GM12878 (cell line): Measurements from ENCODE around the gene PARD6B. TPM values are rescaled to one million over a fixed set of nuclear protein-coding genes. Genes with fewer than 3 reads are reported as not detected.

Source experiments
- ATF7 ChIP-seq: fragments of 450-650 bp; IDR thresholded peaks from 2 replicates; pipeline ENCODE4 v1.6.1; 2016; ENCODE audit warnings: low read depth, mild to moderate bottlenecking
- BCL11A ChIP-seq: IDR thresholded peaks from 2 replicates; pipeline ENCODE4 v1.6.1; 2011; ENCODE audit warnings: low read depth, low read length
- CBX3 ChIP-seq: fragments of 200-600 bp; sonication (generic); IDR thresholded peaks from 2 replicates; pipeline ENCODE4 v1.6.1; 2016; ENCODE audit warnings: low read depth, borderline replicate concordance
- CHD1 ChIP-seq: IDR thresholded peaks from 2 replicates; pipeline ENCODE4 v1.6.1; 2012; ENCODE audit warnings: low read depth, low read length, improper control_type of control experiment
- CREM ChIP-seq: IDR thresholded peaks from 2 replicates; pipeline ENCODE4 v1.6.1; 2014; ENCODE audit warnings: antibody characterized with exemption, low read depth
- GABPA ChIP-seq: IDR thresholded peaks from 2 replicates; pipeline ENCODE4 v1.6.1; 2014; ENCODE audit warnings: antibody characterized with exemption, low read depth, mild to moderate bottlenecking, inconsistent platforms
- MEF2A ChIP-seq: IDR thresholded peaks from 2 replicates; pipeline ENCODE4 v1.6.1; 2011; ENCODE audit warnings: low read depth, mild to moderate bottlenecking, low read length, moderate library complexity; ENCODE audit not compliant: insufficient read depth
- NFYB ChIP-seq: IDR thresholded peaks from 2 replicates; pipeline ENCODE4 v1.6.1; 2011; ENCODE audit warnings: low read depth, mild to moderate bottlenecking, low read length, improper control_type of control experiment, moderate library complexity; ENCODE audit not compliant: insufficient read depth
- SREBF1 ChIP-seq: IDR thresholded peaks from 2 replicates; pipeline ENCODE4 v1.6.1; 2012; ENCODE audit warnings: mild to moderate bottlenecking, low read length
- TAF1 ChIP-seq: IDR thresholded peaks from 2 replicates; pipeline ENCODE4 v1.6.1; 2011; ENCODE audit warnings: mild to moderate bottlenecking, low read depth, low read length, borderline replicate concordance
- TARDBP ChIP-seq: IDR thresholded peaks from 2 replicates; pipeline ENCODE4 v1.6.1; 2016; ENCODE audit warnings: borderline replicate concordance
- TCF7 ChIP-seq: IDR thresholded peaks from 2 replicates; pipeline ENCODE4 v1.6.1; 2014; ENCODE audit warnings: antibody characterized with exemption, borderline replicate concordance
- WRNIP1 ChIP-seq: IDR thresholded peaks from 2 replicates; pipeline ENCODE4 v1.6.1; 2011; ENCODE audit warnings: low read depth, low read length, improper control_type of control experiment, borderline replicate concordance
- ZBED1 ChIP-seq: IDR thresholded peaks from 2 replicates; pipeline ENCODE4 v1.6.1; 2016; ENCODE audit warnings: borderline replicate concordance
- polyA plus RNA-seq, 11 experiments: library from polyadenylated mRNA; depleted of rRNA in 4 of 11; unstranded in 6 of 11; stranded (reverse) in 5 of 11; fragments of >200 nt; fragmentation: Nextera tagmentation in 4 of 11; fragmentation: Illumina TruSeq in 1 of 11; extraction: Ambion mirVana in 4 of 11; extraction: Trizol in 1 of 11; gene quantifications; 1 replicate in 1 of 11; 2 replicates in 10 of 11; pipeline versions ENCODE4 v1.2.1 to v1.2.3, GENCODE V29; 2011 to 2016; ENCODE audit warnings: inconsistent platforms in 2 of 11, missing spikeins in 2 of 11, low read depth in 1 of 11
- total RNA-seq, 4 experiments: library from RNA; depleted of rRNA in 3 of 4; stranded (reverse); fragments of >200 nt in 3 of 4; fragmentation: Illumina TruSeq in 1 of 4; extraction: Trizol in 1 of 4; gene quantifications; 2 replicates each; pipeline versions ENCODE4 v1.2.1 to v1.2.3, GENCODE V29; 2013 to 2021
- TF ChIP-seq, protein P1 (sequence below): IDR thresholded peaks from 2 replicates; pipeline ENCODE4 v1.6.1; 2012; ENCODE audit warnings: low read depth, low read length, improper control_type of control experiment
- TF ChIP-seq, protein P2 (sequence below): IDR thresholded peaks from 2 replicates; pipeline ENCODE4 v1.6.1; 2012; ENCODE audit warnings: low read depth, low read length, improper control_type of control experiment
- TF ChIP-seq, protein P3 (sequence below): IDR thresholded peaks from 2 replicates; pipeline ENCODE4 v1.6.1; 2012; ENCODE audit warnings: improper control_type of control experiment, low read depth, low read length; ENCODE audit not compliant: insufficient replicate concordance
- TF ChIP-seq, protein P4 (sequence below): IDR thresholded peaks from 2 replicates; pipeline ENCODE4 v1.6.1; 2011; ENCODE audit warnings: borderline replicate concordance, low read depth, mild to moderate bottlenecking, moderate library complexity, low read length; ENCODE audit not compliant: insufficient read depth, poor library complexity, severe bottlenecking
- TF ChIP-seq, protein P5 (sequence below): fragments of 450-650 bp; IDR thresholded peaks from 2 replicates; pipeline ENCODE4 v1.6.1; 2017; ENCODE audit warnings: low read depth, mild to moderate bottlenecking, moderate library complexity
- TF ChIP-seq, protein P6 (sequence below): fragments of 150-350 bp; IDR thresholded peaks from 2 replicates; pipeline ENCODE4 v1.6.1; 2014; ENCODE audit warnings: mild to moderate bottlenecking, low read depth, low read length

PARD6B gene
- total and polyA plus RNA-seq, 10 of the 15 experiments (the other 5 are each of a cell fraction or from before 2014, with no cell fraction given), result 0.57 to 4.7 (median 2.0) TPM

DNA sequence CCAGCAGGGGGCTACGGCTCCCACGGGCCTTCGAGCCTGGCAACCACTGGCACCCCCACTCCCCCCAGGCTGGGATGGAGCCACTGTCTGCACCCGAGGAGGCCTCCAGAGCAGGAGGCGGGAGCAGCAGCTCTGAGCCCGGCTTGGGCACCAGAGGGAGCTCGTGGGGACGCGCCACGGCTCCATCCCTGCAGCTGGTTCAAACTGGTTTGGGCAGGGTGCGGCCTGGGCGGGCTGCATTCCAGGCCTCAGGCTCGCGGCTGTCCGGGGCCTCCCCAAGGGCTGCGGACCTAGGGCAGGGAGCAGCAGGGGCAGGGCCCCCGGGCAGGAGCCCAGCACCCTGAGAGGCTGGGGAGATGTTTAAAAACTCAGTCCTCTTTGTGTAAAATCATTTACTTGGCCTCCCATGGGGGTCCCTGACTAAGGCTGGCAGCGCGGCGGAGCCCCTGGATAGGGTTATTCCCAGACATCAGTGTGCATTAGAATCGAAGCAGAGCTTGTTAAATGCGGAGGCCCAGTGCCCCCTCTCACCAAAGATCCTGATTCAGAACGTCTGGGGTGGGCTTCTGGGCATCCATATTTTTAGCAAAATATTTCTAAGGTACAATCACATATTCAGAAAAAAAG is 59.4 kb downstream of the PARD6B start (continued):
- TF ChIP-seq, protein P1, sequence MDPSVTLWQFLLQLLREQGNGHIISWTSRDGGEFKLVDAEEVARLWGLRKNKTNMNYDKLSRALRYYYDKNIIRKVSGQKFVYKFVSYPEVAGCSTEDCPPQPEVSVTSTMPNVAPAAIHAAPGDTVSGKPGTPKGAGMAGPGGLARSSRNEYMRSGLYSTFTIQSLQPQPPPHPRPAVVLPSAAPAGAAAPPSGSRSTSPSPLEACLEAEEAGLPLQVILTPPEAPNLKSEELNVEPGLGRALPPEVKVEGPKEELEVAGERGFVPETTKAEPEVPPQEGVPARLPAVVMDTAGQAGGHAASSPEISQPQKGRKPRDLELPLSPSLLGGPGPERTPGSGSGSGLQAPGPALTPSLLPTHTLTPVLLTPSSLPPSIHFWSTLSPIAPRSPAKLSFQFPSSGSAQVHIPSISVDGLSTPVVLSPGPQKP, result no peak
- TF ChIP-seq WRNIP1, result no peak
- no peak for TF ChIP-seq CREM
- TF ChIP-seq SREBF1, result no peak
- TF ChIP-seq CHD1, result no peak
- TF ChIP-seq TARDBP, result no peak
- TF ChIP-seq, protein P2, sequence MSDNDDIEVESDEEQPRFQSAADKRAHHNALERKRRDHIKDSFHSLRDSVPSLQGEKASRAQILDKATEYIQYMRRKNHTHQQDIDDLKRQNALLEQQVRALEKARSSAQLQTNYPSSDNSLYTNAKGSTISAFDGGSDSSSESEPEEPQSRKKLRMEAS, result no peak
- TF ChIP-seq ZBED1, result no peak
- TF ChIP-seq, protein P3, sequence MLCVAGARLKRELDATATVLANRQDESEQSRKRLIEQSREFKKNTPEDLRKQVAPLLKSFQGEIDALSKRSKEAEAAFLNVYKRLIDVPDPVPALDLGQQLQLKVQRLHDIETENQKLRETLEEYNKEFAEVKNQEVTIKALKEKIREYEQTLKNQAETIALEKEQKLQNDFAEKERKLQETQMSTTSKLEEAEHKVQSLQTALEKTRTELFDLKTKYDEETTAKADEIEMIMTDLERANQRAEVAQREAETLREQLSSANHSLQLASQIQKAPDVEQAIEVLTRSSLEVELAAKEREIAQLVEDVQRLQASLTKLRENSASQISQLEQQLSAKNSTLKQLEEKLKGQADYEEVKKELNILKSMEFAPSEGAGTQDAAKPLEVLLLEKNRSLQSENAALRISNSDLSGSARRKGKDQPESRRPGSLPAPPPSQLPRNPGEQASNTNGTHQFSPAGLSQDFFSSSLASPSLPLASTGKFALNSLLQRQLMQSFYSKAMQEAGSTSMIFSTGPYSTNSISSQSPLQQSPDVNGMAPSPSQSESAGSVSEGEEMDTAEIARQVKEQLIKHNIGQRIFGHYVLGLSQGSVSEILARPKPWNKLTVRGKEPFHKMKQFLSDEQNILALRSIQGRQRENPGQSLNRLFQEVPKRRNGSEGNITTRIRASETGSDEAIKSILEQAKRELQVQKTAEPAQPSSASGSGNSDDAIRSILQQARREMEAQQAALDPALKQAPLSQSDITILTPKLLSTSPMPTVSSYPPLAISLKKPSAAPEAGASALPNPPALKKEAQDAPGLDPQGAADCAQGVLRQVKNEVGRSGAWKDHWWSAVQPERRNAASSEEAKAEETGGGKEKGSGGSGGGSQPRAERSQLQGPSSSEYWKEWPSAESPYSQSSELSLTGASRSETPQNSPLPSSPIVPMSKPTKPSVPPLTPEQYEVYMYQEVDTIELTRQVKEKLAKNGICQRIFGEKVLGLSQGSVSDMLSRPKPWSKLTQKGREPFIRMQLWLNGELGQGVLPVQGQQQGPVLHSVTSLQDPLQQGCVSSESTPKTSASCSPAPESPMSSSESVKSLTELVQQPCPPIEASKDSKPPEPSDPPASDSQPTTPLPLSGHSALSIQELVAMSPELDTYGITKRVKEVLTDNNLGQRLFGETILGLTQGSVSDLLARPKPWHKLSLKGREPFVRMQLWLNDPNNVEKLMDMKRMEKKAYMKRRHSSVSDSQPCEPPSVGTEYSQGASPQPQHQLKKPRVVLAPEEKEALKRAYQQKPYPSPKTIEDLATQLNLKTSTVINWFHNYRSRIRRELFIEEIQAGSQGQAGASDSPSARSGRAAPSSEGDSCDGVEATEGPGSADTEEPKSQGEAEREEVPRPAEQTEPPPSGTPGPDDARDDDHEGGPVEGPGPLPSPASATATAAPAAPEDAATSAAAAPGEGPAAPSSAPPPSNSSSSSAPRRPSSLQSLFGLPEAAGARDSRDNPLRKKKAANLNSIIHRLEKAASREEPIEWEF, result no peak
- TF ChIP-seq TCF7, result no peak
- no peak for TF ChIP-seq CBX3
- no peak for TF ChIP-seq GABPA
- TF ChIP-seq, protein P4, sequence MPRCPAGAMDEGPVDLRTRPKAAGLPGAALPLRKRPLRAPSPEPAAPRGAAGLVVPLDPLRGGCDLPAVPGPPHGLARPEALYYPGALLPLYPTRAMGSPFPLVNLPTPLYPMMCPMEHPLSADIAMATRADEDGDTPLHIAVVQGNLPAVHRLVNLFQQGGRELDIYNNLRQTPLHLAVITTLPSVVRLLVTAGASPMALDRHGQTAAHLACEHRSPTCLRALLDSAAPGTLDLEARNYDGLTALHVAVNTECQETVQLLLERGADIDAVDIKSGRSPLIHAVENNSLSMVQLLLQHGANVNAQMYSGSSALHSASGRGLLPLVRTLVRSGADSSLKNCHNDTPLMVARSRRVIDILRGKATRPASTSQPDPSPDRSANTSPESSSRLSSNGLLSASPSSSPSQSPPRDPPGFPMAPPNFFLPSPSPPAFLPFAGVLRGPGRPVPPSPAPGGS, result no peak
- TF ChIP-seq, protein P5, sequence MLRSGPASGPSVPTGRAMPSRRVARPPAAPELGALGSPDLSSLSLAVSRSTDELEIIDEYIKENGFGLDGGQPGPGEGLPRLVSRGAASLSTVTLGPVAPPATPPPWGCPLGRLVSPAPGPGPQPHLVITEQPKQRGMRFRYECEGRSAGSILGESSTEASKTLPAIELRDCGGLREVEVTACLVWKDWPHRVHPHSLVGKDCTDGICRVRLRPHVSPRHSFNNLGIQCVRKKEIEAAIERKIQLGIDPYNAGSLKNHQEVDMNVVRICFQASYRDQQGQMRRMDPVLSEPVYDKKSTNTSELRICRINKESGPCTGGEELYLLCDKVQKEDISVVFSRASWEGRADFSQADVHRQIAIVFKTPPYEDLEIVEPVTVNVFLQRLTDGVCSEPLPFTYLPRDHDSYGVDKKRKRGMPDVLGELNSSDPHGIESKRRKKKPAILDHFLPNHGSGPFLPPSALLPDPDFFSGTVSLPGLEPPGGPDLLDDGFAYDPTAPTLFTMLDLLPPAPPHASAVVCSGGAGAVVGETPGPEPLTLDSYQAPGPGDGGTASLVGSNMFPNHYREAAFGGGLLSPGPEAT, result no peak
- TF ChIP-seq NFYB, result no peak
- no peak for TF ChIP-seq ATF7
- TF ChIP-seq MEF2A, result no peak
- peak; percentile 70; the same call in 1 of the 2 replicates for TF ChIP-seq TAF1
- TF ChIP-seq, protein P6, sequence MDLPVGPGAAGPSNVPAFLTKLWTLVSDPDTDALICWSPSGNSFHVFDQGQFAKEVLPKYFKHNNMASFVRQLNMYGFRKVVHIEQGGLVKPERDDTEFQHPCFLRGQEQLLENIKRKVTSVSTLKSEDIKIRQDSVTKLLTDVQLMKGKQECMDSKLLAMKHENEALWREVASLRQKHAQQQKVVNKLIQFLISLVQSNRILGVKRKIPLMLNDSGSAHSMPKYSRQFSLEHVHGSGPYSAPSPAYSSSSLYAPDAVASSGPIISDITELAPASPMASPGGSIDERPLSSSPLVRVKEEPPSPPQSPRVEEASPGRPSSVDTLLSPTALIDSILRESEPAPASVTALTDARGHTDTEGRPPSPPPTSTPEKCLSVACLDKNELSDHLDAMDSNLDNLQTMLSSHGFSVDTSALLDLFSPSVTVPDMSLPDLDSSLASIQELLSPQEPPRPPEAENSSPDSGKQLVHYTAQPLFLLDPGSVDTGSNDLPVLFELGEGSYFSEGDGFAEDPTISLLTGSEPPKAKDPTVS, result no peak
- TF ChIP-seq BCL11A, result no peak
